Measurements from ENCODE around the gene TBC1D9. TPM values are rescaled to one million over a fixed set of nuclear protein-coding genes. Genes with fewer than 3 reads are reported as not detected.
"Not testable (repeated sequence)": the region's sequence is repeated elsewhere in the genome, so short reads cannot be mapped to it uniquely, and the experiment has no call there.

Gene TBC1D9
- total RNA-seq, 2 donors from 2014 or later: 10.7 to 20.5 TPM

DNA sequence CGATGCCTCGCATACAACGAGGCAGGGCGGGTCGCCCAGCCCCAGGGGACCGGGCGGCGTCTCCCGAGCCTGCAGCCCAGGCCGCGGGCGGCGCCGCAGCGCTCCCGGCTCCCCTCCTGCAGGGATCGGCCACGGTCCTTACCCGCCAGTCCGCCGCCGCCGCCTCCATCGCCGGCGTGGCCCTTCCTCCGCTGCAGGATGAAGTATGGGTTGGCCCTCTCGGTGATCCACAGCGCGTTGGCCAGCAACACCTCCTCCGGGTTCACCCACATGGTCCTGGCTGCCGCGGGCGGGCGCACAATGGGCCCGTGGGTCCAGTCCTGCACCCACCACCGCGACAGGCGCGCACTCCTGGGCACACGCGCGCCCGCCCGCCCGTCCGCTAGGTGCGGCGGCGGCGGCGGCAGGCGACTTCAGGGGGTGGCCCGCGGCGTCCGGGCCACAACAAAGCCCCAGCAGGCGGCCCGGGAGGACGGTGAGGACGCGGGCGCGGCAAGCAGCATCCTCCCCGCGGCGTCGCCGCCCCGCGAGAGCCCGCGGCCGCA is 339 bp downstream of the TBC1D9 start:
- ATAC-seq: peak; percentile 43
- DNase-seq: peak; percentile 37 to 66
- intact Hi-C loops (cut with DNase I, micrococcal nuclease): loop anchor here in 1 of 2 donors (10.0 kb wide), 1 partner anchor 381 kb away; the partner anchor contains the start of gene SCOC

DNA sequence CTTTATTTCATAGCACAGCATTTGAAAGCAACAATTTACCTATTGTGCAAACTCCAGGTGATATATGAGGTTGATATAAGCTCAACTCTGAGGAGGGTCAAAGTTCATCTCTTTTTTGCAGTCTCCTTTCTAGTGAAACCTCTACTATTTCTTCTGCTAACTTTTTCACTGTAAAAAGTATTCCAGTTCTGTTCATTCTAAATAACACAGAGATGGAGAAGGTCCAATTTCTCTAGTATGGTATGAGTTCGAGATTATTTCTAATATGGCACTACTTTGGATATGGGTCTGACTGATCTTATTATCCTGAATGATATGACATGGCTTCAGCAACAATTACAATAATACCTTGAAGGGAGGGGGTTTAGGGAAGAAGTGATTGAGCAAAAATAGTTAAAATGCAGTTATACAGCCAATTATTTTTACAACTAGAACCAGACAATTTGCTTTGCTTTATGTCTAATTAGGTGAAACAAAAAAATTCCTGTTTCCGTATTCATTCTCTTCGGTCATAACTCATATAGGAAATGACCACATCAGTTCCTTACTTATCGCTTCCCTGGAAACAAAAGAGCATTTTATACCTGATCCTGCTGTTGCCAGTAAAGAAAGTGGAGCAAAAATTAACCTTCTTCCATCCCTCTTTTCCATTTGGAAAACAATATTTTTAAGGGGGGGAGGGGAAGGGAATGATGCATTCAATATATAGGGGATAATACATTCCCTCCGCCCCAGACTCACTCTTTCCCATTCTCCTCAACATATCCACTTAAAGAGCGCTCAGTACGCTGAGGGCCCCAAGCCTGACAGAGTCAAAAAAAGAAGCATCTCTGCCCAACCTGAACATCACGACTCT is 1.0 kb downstream of the TBC1D9 start:
- intact Hi-C loops (cut with DNase I, micrococcal nuclease): loop anchor here in 1 of 2 donors (10.0 kb wide), 1 partner anchor 380 kb away; the partner anchor contains the start of gene SCOC
- ATAC-seq (no peak), DNase-seq (no peak)

- intact Hi-C loops (cut with DNase I, micrococcal nuclease): loop anchor here in 1 of 2 donors (10.0 kb wide), 1 partner anchor 379 kb away; the partner anchor contains the start of gene SCOC
- no peak for ATAC-seq
Observed at GRCh38 chr4:140753329-140753728, 2.9 kb downstream of the TBC1D9 start.

GRCh38 chr4:140752291-140753068 is 3.7 kb downstream of the TBC1D9 start:
- ATAC-seq (no peak), DNase-seq (no peak)
- intact Hi-C loops (cut with DNase I, micrococcal nuclease): loop anchor here in 1 of 2 donors (10.0 kb wide), 1 partner anchor 378 kb away; the partner anchor contains the start of gene SCOC

More at GRCh38 chr4:140753329-140753728, 2.9 kb downstream of the TBC1D9 start:
- DNase-seq: no peak

- no peak for DNase-seq
- intact Hi-C loops (cut with DNase I, micrococcal nuclease): loop anchor here in 1 of 2 donors (10.0 kb wide), 1 partner anchor 376 kb away; the partner anchor contains the start of gene SCOC
- no peak for ATAC-seq
Observed at GRCh38 chr4:140750470-140750869, 5.7 kb downstream of the TBC1D9 start.

DNA sequence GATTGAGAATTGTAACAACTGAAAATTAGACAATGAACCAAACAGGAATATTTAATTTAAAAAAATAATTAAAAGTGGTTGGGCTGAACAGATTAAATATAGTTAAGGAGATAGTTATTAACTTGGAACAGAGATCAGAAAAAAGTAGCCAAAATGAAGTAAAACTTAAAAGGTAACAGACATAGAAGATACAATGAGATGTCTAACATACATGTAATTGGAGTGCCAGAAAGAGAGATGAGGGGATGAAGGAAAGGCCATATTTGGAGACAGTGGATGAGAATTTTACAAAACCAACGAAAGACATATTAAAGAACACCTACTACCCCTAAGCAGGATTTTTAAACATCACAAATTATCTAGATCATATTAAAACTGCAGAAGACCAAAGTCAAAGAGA is 8.0 kb downstream of the TBC1D9 start:
- DNase-seq (no peak), ATAC-seq (no peak)
- intact Hi-C loops (cut with DNase I, micrococcal nuclease): no loop called here

- DNase-seq; intact Hi-C loops (cut with DNase I, micrococcal nuclease); ATAC-seq: not testable (repeated sequence)
Observed at GRCh38 chr4:140746546-140746945, 9.6 kb downstream of the TBC1D9 start.

- ATAC-seq (no peak), DNase-seq (no peak)
- intact Hi-C loops (cut with DNase I, micrococcal nuclease): no loop called here
Observed at GRCh38 chr4:140744421-140744820, 11.8 kb downstream of the TBC1D9 start.

DNA sequence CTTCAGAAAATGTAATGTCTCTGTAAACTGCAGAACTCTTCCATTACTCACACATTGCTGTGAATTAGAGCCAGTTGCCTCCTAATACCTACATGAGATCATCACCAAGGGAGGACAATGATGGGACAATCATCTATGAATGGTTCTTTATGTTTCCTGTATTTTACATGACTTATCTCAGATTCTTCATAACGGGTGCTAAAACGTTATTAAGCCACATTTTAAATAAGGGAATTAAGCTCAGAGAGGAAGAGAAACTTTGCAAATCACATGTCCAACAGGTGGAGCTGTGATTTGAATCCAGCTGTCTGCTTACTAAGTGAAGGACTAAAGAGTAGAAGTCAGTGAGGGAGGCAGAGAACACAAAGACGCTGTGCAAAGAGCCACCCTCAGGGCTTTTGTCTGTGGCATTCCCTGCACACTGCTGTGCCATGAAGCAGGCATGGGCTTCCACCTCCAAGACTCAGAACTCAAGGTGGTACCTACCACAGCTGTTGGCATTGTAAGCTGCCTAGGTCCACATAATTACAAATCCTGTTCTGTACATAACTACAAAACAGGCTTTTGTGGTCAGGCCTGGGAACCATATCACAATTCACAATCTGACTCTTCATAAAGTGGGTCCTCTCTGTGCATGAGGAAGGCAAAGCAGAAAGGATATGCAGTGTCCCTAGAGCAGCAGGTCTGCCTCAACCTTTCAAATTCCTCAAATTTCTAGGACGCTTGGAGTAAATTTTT is 12.8 kb downstream of the TBC1D9 start:
- intact Hi-C loops (cut with DNase I, micrococcal nuclease): no loop called here
- DNase-seq (no peak), ATAC-seq (peak; percentile 52)

- intact Hi-C loops (cut with DNase I, micrococcal nuclease): no loop called here
- DNase-seq (no peak), ATAC-seq (no peak)
Observed at GRCh38 chr4:140742838-140743193, 13.4 kb downstream of the TBC1D9 start.

- no peak for DNase-seq
- intact Hi-C loops (cut with DNase I, micrococcal nuclease): no loop called here
- ATAC-seq: no peak
Observed at GRCh38 chr4:140740906-140741670, 15.1 kb downstream of the TBC1D9 start.

- ATAC-seq (no peak), DNase-seq (no peak)
- intact Hi-C loops (cut with DNase I, micrococcal nuclease): no loop called here
Observed at GRCh38 chr4:140740422-140740821, 15.8 kb downstream of the TBC1D9 start.

- intact Hi-C loops (cut with DNase I, micrococcal nuclease): no loop called here
- ATAC-seq: no peak
- no peak for DNase-seq
Observed at GRCh38 chr4:140739971-140740370, 16.2 kb downstream of the TBC1D9 start.

GRCh38 chr4:140738139-140738538 is 18.0 kb downstream of the TBC1D9 start:
- ATAC-seq: no peak
- DNase-seq: no peak
- intact Hi-C loops (cut with DNase I, micrococcal nuclease): no loop called here

DNA sequence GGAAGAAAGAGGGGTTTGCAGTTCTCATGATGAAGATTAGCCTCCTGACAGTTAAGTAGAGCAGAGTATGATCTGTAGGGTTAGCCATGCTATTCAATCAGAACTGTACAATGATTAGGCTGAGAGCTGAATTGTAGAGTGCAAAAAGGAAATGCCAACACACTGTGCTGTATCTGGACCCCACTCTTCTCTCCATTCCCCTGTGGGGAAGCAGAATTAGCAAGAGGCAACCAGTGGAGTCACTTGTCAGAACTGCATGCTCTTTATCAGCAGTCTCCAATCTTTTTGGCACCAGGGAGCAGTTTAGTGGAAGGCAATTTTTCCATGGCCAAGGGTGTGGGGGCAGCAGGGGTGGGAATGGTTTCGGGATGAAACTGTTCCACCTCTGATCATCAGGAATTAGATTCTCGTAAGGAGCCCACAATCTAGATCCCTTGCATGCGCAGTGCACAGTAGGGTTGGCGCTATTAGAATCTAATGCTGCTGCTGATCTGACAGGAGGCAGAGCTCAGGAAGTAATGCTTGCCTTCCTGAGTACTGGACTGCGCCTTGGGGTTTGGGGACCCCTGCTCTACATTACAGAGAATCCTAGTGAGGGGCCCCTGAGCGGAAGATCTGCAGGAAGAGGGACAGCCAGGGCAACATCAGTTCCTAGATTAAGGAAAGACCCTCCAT is 19.4 kb downstream of the TBC1D9 start:
- ATAC-seq (no peak), DNase-seq (no peak)
- intact Hi-C loops (cut with DNase I, micrococcal nuclease): no loop called here

- intact Hi-C loops (cut with DNase I, micrococcal nuclease): no loop called here
- ATAC-seq (no peak), DNase-seq (no peak)
Observed at GRCh38 chr4:140735779-140736391, 20.3 kb downstream of the TBC1D9 start.

- ATAC-seq (no peak), DNase-seq (no peak)
- intact Hi-C loops (cut with DNase I, micrococcal nuclease): no loop called here
Observed at GRCh38 chr4:140735317-140735716, 20.9 kb downstream of the TBC1D9 start.
